GOT3 (cell line): Measurements from ENCODE around the gene THAP11.
A peak's percentile ranks its signal among the peaks of the same experiment; 100 is the strongest.

Experiments used
- DNase-seq: peaks from one replicate; lab custom pipeline; 2025; ENCODE audit warnings: mixed read lengths; lab: John Stamatoyannopoulos, UW

Gene THAP11

DNA sequence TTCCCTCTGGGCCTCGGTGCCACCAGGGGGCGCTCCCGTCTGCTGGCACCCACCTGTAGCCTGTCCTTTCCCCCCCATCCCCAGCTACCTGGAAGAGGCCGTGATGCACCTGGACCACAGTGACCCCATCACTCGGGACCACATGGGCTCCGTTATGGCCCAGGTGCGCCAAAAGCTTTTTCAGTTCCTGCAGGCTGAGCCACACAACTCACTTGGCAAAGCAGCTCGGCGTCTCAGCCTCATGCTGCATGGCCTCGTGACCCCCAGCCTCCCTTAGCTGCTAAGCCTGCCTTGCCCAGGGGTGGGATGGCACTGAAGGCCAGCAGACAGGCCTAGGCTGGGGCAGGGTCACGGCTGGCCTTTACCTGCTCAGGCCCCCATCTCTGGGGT is 41.7 kb downstream of the THAP11 start:
- no peak for DNase-seq

DNA sequence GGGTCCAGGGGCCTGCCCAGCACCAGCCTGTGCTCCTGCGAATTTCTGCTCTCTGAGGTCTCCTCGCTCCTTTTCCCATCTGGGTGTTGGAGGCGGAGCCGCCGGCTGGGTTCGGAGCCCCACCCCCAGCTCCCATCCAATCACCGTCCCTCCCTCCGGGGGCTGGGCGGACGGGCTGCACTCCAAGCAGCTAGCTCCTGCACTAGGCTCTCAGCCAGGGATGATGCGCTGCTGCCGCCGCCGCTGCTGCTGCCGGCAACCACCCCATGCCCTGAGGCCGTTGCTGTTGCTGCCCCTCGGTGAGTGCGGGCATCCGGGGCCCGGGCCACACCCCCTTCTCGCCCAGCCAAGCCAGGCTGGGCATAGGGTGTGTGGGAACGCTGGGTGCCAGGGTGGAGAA is 42.6 kb downstream of the THAP11 start, which contains the start of gene NRN1L:
Gene NRN1L (plus strand): TSS at position 202 of the 400 bp plus-strand sequence. CDS start 19 bp downstream, at position 221.
- no peak for DNase-seq

DNA sequence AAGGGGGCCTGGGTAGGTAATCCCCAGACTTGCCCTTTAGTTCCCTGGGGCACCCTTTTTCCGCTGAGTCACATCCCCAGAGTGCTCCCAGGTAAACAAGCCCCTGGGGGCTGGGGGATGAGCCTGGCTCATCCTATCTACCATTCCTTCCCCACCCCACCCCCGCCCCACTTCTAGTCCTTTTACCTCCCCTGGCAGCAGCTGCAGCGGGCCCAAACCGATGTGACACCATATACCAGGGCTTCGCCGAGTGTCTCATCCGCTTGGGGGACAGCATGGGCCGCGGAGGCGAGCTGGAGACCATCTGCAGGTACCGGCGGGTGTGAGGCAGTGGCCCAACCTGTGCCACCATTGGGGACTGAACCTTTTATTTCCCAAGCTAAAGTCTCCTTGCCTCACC is 43.4 kb downstream of the THAP11 start:
- no peak for DNase-seq

DNA sequence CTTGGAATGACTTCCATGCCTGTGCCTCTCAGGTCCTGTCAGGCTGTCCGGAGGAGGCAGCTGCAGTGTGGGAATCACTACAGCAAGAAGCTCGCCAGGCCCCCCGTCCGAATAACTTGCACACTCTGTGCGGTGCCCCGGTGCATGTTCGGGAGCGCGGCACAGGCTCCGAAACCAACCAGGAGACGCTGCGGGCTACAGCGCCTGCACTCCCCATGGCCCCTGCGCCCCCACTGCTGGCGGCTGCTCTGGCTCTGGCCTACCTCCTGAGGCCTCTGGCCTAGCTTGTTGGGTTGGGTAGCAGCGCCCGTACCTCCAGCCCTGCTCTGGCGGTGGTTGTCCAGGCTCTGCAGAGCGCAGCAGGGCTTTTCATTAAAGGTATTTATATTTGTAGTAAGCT is 43.9 kb downstream of the THAP11 start:
- DNase-seq = no peak

DNA sequence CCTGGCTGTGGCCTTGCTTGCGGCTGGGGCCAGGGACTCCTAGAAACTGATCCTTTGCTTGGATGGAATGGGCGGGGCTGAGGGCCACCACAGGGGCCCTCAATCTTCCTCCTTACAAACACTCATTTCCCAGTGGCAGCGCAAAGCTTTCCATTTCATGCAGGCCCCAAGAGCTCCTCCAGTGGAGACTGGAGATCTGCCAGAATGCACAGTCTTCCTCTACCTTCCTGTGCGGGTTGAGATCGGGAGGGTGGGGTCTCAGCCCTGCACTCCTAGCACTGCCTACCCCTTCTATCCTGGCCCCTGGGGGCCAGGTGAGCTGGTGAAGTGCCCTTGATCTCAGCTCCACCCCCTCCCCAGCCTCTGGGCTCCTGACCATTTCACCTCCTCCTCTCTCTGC is 44.3 kb downstream of the THAP11 start:
- DNase-seq = no peak

DNA sequence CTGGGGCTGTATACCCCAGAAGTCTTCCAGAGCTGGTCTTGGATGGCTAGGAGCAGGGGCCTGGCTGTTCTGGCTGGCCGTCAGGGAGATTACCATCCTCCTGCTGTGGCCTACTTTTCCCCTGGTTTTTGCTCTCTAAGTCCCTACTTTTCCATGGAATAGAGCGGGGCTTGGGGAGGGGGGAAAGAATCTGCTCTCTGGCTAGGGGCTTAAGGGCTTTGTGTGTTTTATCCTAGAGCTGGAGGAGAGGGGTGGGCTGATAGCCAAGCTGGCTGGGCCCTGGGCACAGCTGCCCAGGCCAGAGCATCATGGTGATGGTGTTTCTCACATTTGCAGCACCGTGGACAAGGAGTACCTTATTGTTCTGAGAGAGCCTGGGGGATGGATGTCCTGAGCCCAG is 46.2 kb downstream of the THAP11 start:
- no peak for DNase-seq

DNA sequence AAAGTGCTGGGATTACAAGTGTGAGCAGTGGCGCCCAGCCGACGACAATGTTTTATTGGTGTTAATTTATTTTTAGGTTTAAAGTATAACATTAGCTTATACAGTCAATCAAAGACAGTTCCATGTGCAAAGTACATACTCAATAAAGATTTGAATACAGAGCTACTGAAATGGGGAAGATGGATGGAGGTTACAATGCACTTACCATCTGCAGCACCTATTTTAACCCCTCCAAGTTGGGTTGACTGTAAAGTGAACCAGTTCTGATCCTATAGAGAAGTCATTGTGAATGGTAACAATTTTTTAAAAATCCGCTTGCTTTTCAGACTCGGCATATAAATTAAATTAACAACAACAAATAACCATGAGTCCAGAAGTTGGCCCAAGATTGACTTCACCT is 50.3 kb downstream of the THAP11 start:
- DNase-seq = no peak

DNA sequence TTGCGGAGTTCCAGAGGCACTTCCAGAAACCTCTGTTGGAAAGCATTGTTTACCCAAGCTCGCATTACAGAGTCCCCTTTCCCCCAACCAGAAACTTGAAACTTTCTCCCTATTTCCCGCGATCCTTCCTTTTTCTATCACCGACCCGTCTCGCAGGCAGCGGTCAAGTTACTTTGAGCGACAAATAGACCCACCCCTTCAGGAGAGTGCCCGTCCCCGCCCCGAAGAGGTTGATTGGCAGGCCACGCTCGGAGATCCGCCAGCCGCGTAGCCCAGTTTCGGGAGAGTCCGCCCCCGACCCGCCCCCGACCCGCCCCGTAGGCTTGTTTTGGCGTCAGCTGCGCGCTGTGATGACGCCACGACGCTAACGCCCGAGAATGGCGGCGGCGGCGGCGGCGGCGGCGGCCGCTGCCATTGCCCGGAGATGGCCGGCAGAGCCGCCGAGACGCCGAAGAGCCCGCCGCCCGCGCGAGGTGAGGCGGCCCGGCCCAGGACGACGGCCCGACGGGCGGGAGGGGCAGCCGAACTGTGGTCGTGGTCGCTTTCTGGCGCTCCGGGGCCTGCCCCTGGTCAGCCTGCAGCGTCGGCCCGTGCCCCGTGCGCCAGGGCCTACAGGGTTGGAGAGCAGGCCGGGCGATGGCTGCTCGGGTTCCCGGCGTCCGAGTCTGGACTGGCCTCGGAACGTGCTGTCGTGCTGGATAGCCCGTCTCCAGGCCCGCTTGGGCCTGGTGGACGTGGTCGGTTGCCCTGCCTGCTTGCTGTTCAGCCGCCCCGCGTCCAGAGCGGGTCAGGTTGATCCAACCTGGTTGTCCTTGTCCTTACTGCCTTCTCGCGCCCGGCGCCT is 51.0 kb downstream of the THAP11 start, which contains the start of gene PSKH1:
Gene PSKH1 (plus strand): TSS at position 356 of the 844 bp plus-strand sequence. CDS start 15,496 bp downstream, outside the sequence.
- peak; percentile 86 for DNase-seq
